ENCODE measurements around the gene NTRK2.

The NTRK2 gene

DNA sequence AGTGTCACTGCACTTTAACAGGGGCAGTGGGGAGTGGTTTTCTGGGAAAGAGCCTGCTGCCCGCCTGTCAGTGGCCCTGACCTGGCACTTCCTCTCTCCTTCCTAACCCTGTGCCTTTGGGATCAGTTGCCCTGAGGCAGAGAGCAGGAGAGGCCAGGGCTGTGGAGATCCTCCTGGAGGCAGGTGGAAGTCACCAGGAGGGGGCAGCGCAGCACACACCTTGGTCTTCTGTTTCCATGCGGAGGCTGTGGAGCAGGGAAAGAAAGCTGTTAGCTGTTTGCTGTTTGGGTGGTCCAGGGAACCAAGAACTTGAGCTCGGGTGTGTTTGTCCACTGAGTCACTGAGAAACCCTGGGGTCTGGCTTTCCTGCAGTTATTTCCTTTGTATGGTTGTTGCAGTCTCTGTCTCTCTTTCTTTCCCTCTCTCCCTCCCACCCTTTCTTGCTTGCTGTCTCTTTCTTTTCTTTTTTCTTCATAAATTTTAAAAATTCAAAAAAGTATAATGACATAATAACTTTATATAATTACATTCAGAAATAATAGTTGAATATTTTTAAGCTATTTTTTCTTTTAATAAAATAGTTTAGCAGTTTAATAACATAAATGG is 28.1 kb downstream of the NTRK2 start:
- peak; percentile 77 for TF ChIP-seq RAD21 (IDR thresholded peaks at IDR 0.05; ENCODE audit: low read depth)
- TF ChIP-seq ZBTB7A (IDR thresholded peaks at IDR 0.05; ENCODE audit: low read depth): no peak

DNA sequence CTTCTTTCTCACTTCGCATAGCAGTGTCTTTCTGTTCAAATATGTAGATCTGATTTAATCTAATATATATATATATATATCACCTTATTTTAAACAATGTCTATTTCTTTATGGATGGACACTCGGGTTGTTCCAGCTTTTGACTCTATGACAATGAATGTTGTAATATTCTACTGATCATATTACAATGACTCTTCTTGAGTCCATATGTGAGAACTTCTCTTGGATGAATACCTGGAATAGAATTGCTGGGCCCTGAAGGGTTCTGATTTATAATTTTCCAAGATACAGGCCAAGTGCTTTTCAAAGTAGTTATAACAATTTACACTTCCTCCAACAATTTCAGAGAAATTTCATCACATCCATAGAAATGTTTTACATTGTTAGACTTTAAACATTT is 28.8 kb downstream of the NTRK2 start:
- TF ChIP-seq RAD21 (IDR thresholded peaks at IDR 0.05; ENCODE audit: low read depth) (no peak), CREB1 (IDR thresholded peaks at IDR 0.05; ENCODE audit: low read depth) (no peak), FOXM1 (IDR thresholded peaks at IDR 0.05; ENCODE audit: borderline replicate concordance, low read depth) (no peak), CEBPB (IDR thresholded peaks at IDR 0.05) (no peak), EP300 (IDR thresholded peaks at IDR 0.05; ENCODE audit: borderline replicate concordance) (no peak), EGR1 (IDR thresholded peaks at IDR 0.05) (no peak), TCF12 (IDR thresholded peaks at IDR 0.05; ENCODE audit: low read depth) (no peak), YY1 (IDR thresholded peaks at IDR 0.05; ENCODE audit: low read depth) (no peak), ZBTB7A (IDR thresholded peaks at IDR 0.05; ENCODE audit: low read depth) (no peak), TEAD4 (IDR thresholded peaks at IDR 0.05) (no peak), TAF1 (IDR thresholded peaks at IDR 0.05; ENCODE audit: low read depth) (no peak), NFIC (IDR thresholded peaks at IDR 0.05) (no peak)
- TF ChIP-seq, protein P1, sequence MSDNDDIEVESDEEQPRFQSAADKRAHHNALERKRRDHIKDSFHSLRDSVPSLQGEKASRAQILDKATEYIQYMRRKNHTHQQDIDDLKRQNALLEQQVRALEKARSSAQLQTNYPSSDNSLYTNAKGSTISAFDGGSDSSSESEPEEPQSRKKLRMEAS (IDR thresholded peaks at IDR 0.05): no peak
- TF ChIP-seq, protein P2, sequence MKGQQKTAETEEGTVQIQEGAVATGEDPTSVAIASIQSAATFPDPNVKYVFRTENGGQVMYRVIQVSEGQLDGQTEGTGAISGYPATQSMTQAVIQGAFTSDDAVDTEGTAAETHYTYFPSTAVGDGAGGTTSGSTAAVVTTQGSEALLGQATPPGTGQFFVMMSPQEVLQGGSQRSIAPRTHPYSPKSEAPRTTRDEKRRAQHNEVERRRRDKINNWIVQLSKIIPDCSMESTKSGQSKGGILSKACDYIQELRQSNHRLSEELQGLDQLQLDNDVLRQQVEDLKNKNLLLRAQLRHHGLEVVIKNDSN (IDR thresholded peaks at IDR 0.05): no peak
- TF ChIP-seq, protein P3, sequence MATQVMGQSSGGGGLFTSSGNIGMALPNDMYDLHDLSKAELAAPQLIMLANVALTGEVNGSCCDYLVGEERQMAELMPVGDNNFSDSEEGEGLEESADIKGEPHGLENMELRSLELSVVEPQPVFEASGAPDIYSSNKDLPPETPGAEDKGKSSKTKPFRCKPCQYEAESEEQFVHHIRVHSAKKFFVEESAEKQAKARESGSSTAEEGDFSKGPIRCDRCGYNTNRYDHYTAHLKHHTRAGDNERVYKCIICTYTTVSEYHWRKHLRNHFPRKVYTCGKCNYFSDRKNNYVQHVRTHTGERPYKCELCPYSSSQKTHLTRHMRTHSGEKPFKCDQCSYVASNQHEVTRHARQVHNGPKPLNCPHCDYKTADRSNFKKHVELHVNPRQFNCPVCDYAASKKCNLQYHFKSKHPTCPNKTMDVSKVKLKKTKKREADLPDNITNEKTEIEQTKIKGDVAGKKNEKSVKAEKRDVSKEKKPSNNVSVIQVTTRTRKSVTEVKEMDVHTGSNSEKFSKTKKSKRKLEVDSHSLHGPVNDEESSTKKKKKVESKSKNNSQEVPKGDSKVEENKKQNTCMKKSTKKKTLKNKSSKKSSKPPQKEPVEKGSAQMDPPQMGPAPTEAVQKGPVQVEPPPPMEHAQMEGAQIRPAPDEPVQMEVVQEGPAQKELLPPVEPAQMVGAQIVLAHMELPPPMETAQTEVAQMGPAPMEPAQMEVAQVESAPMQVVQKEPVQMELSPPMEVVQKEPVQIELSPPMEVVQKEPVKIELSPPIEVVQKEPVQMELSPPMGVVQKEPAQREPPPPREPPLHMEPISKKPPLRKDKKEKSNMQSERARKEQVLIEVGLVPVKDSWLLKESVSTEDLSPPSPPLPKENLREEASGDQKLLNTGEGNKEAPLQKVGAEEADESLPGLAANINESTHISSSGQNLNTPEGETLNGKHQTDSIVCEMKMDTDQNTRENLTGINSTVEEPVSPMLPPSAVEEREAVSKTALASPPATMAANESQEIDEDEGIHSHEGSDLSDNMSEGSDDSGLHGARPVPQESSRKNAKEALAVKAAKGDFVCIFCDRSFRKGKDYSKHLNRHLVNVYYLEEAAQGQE (IDR thresholded peaks at IDR 0.05; ENCODE audit: low read depth): no peak

DNA sequence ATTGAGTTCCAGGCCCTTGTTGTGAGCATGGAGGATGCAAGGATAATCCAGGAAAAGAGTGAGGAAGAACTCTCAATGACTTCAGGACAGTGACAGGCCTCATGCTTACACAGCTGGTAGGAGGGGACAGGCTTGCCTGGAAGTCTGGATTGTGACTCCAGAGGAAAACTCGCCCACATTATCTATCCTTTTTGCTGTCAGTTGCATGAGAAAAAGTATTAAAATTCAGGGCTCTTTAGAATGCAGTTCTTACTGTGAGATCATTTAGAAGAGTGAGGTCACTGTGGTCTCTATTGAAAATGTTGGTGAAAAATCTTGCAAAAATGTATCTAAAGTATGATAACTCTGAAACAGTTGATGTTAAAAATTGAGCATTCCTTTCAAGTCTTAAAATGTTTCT is 30.5 kb downstream of the NTRK2 start:
- TF ChIP-seq CEBPB (IDR thresholded peaks at IDR 0.05): no peak
- TF ChIP-seq CREB1 (IDR thresholded peaks at IDR 0.05; ENCODE audit: low read depth): no peak
- TF ChIP-seq, protein P3 (IDR thresholded peaks at IDR 0.05; ENCODE audit: low read depth): no peak
- no peak for TF ChIP-seq TCF12 (IDR thresholded peaks at IDR 0.05; ENCODE audit: low read depth)
- TF ChIP-seq, protein P1 (IDR thresholded peaks at IDR 0.05): no peak
- no peak for TF ChIP-seq EP300 (IDR thresholded peaks at IDR 0.05; ENCODE audit: borderline replicate concordance)
- TF ChIP-seq ZBTB7A (IDR thresholded peaks at IDR 0.05; ENCODE audit: low read depth): no peak
- no peak for TF ChIP-seq TEAD4 (IDR thresholded peaks at IDR 0.05)
- no peak for TF ChIP-seq YY1 (IDR thresholded peaks at IDR 0.05; ENCODE audit: low read depth)
- TF ChIP-seq RAD21 (IDR thresholded peaks at IDR 0.05; ENCODE audit: low read depth): no peak
- no peak for TF ChIP-seq TAF1 (IDR thresholded peaks at IDR 0.05; ENCODE audit: low read depth)
- no peak for TF ChIP-seq FOXM1 (IDR thresholded peaks at IDR 0.05; ENCODE audit: borderline replicate concordance, low read depth)
- no peak for TF ChIP-seq EGR1 (IDR thresholded peaks at IDR 0.05)
- TF ChIP-seq, protein P2 (IDR thresholded peaks at IDR 0.05): no peak
- TF ChIP-seq NFIC (IDR thresholded peaks at IDR 0.05): no peak

DNA sequence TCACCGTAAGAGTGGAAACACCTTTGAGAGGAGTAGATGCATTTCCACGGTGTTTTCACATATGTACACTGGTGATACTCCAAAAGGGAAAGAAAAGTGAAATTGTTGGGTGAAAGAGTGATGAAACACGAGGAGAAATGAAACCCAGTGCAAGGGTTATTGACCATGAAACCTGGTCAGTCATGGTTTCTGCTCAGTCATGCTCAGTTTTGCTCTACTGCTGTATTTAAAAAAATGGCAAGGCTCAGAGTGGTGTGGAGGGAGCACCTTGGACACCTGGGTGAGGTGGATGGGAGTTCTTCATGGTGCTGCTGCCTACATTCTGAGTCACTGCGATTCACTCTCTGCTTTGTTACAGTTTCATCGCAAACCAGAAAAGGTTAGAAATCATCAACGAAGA is 32.3 kb downstream of the NTRK2 start:
- TF ChIP-seq FOXM1 (IDR thresholded peaks at IDR 0.05; ENCODE audit: borderline replicate concordance, low read depth) (no peak), EGR1 (IDR thresholded peaks at IDR 0.05) (no peak), RAD21 (IDR thresholded peaks at IDR 0.05; ENCODE audit: low read depth) (no peak), CREB1 (IDR thresholded peaks at IDR 0.05; ENCODE audit: low read depth) (no peak), YY1 (IDR thresholded peaks at IDR 0.05; ENCODE audit: low read depth) (no peak), CEBPB (IDR thresholded peaks at IDR 0.05) (no peak), NFIC (IDR thresholded peaks at IDR 0.05) (no peak)
- TF ChIP-seq, protein P1 (IDR thresholded peaks at IDR 0.05): no peak
- TF ChIP-seq, protein P3 (IDR thresholded peaks at IDR 0.05; ENCODE audit: low read depth): no peak

Measured in Ishikawa (cell line).